GM23248 (cell line): ENCODE measurements around the gene MACROD2. TPM values are rescaled to one million over a fixed set of nuclear protein-coding genes. Genes with fewer than 3 reads are reported as not detected.

Experiments used
- DNase-seq: peaks from one replicate; pipeline ENCODE4 v3.0.0-alpha.2; 2015
- H2AFZ ChIP-seq: fragments of 200-600 bp; sonication (generic); 2 replicates; pipeline ENCODE4 v1.6.1; 2016; ENCODE audit warnings: antibody characterized with exemption
- H3F3A ChIP-seq: fragments of 200-600 bp; sonication (generic); 2 replicates; pipeline ENCODE4 v1.6.1; 2016; ENCODE audit warnings: mild to moderate bottlenecking, antibody characterized with exemption, mixed run types; ENCODE audit not compliant: insufficient read depth
- H3K27ac ChIP-seq: fragments of 200-600 bp; sonication (generic); 2 replicates; pipeline ENCODE4 v1.5.1; 2016; ENCODE audit warnings: mild to moderate bottlenecking
- H3K27me3 ChIP-seq: fragments of 200-600 bp; sonication (generic); replicated peaks from 2 replicates; pipeline ENCODE4 v1.6.1; 2016; ENCODE audit warnings: mild to moderate bottlenecking; ENCODE audit not compliant: insufficient read depth
- H3K36me3 ChIP-seq: fragments of 200-600 bp; sonication (generic); 2 replicates; pipeline ENCODE4 v1.6.1; 2016; ENCODE audit warnings: low read depth, mild to moderate bottlenecking
- H3K4me1 ChIP-seq: fragments of 200-600 bp; sonication (generic); 2 replicates; pipeline ENCODE4 v1.6.1; 2016; ENCODE audit warnings: mild to moderate bottlenecking; ENCODE audit not compliant: insufficient read depth
- H3K4me2 ChIP-seq: fragments of 200-600 bp; sonication (generic); one replicate; pipeline ENCODE4 v1.6.1; 2016; ENCODE audit warnings: mild to moderate bottlenecking; ENCODE audit not compliant: unreplicated experiment
- H3K4me3 ChIP-seq: fragments of 200-600 bp; sonication (generic); 2 replicates; pipeline ENCODE4 v1.5.1; 2016; ENCODE audit warnings: mild to moderate bottlenecking
- H3K79me2 ChIP-seq: fragments of 200-600 bp; sonication (generic); 2 replicates; pipeline ENCODE4 v1.6.1; 2016; ENCODE audit warnings: mild to moderate bottlenecking; ENCODE audit not compliant: insufficient read depth
- H3K9ac ChIP-seq: fragments of 200-600 bp; sonication (generic); 2 replicates; pipeline ENCODE4 v1.6.1; 2016; ENCODE audit warnings: mild to moderate bottlenecking
- H3K9me2 ChIP-seq: fragments of 200-600 bp; sonication (generic); 2 replicates; pipeline ENCODE4 v1.6.1; 2016; ENCODE audit warnings: mixed run types, mild to moderate bottlenecking, moderate library complexity; ENCODE audit not compliant: insufficient read depth
- H3K9me3 ChIP-seq: fragments of 200-600 bp; sonication (generic); one replicate; pipeline ENCODE4 v1.6.1; 2017; ENCODE audit warnings: low read depth
- H4K20me1 ChIP-seq: fragments of 200-600 bp; sonication (generic); 2 replicates; pipeline ENCODE4 v1.6.0; 2016; ENCODE audit not compliant: insufficient read depth
- EZH2 ChIP-seq: fragments of 200-600 bp; sonication (generic); IDR thresholded peaks from 2 replicates; pipeline ENCODE4 v1.6.1; 2018; ENCODE audit warnings: antibody characterized with exemption, mild to moderate bottlenecking; ENCODE audit not compliant: insufficient read depth, poor library complexity, severe bottlenecking
- EZH2phosphoT487 ChIP-seq: fragments of 200-600 bp; sonication (generic); IDR thresholded peaks from 2 replicates; pipeline ENCODE4 v1.6.1; 2018; ENCODE audit warnings: antibody characterized with exemption, moderate library complexity, mild to moderate bottlenecking, low read depth; ENCODE audit not compliant: insufficient read depth
- WGBS, 2 experiments: methylation state at CpG; one replicate each; pipeline ENCODE4 v1.1.6; 2015 to 2017; ENCODE audit warnings: low lambda C conversion rate in 2 of 2, low coverage in 1 of 2; ENCODE audit errors: missing lambda C conversion rate in 2 of 2; 5-methylcytosine and 5-hydroxymethylcytosine counted together
- in situ Hi-C: fragments of 300-500 bp; cut with MboI; formaldehyde crosslinking; loops from 2 replicates; pipeline ENCODE4 v1.15.0; 2020
- polyA plus RNA-seq: library from polyadenylated mRNA; unstranded; fragments of >200 nt; fragmentation: Nextera tagmentation; extraction: Ambion mirVana; gene quantifications from 2 replicates; pipeline ENCODE4 v1.2.1, GENCODE V29; 2016
- total RNA-seq: library from RNA; depleted of rRNA; stranded (reverse); fragments of >200 nt; shearing (Covaris generic); gene quantifications from 2 replicates; pipeline ENCODE4 v1.2.3, GENCODE V29; 2014

The MACROD2 gene
- total and polyA plus RNA-seq, 2 experiments from 2014 or later: 1.1 to 3.1 TPM

DNA sequence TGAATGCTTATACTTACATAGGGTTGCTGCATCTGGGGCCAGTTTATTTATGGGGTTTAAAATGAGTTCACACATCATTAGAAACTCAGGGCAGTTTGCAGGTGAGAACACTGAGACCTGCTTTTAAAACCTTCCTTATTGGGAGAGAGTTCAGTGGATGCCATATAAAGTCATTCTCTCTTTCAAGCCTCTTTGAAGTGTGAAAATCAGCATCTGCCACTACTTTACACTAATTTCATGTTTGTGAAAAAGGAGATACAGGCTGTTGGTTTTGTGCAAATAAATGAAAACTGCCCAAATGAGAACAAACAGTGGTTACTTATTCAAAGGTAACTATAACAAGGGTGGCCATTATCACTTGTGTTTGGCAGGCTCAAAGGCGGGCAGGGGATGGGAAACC, 2047.4 kb downstream of the MACROD2 start:
- Histone ChIP-seq H3K9me2 (no peaks in the 10 kb centered on the region), H3K9ac (no peak overlapping the region), H3K79me2 (no peaks in the 10 kb centered on the region), H3K4me2 (no peak overlapping the region), H3K27ac (no peak overlapping the region), H3K4me1 (no peaks in the 10 kb centered on the region), H3K9me3 (no peaks in the 10 kb centered on the region), H3K27me3 (no peaks in the 10 kb centered on the region), H3F3A (no peaks in the 10 kb centered on the region), H4K20me1 (no peaks in the 10 kb centered on the region), H3K4me3 (no peak overlapping the region), H3K36me3 (no peaks in the 10 kb centered on the region), H2AFZ (no peak overlapping the region)
- DNase-seq: no peak
- WGBS, 2 experiments: 20 to 21% methylated on average over 1 of the region's 1 CpG
- in situ Hi-C loops: no loop called here
- TF ChIP-seq EZH2 (no peak), EZH2phosphoT487 (no peak)

DNA sequence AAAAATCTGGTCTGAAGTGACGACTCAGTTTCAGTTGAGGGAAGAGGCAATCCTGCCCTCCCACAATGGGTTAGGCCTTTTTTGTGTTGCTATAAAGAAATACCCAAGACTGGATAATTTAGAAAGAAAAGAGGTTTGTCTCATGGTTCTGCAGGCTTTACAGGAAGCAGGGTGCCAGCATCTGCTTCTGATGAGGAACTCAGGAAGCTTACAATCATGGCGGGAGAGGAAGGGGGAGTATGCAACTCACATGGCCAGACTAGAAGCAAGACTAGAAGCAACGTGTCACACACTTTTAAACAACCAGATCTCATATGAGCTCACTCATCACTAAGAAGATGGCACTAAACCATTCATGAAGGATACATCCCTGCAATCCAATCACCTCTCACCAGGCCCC, 2048.6 kb downstream of the MACROD2 start:
- Histone ChIP-seq H3K9me3 (no peaks in the 10 kb centered on the region), H3K4me3 (no peak overlapping the region), H2AFZ (no peak overlapping the region), H3K4me2 (no peak overlapping the region), H3K79me2 (no peaks in the 10 kb centered on the region), H3K36me3 (no peaks in the 10 kb centered on the region), H3F3A (no peaks in the 10 kb centered on the region), H4K20me1 (no peaks in the 10 kb centered on the region), H3K9ac (no peak overlapping the region), H3K9me2 (no peaks in the 10 kb centered on the region), H3K27me3 (no peaks in the 10 kb centered on the region), H3K27ac (no peak overlapping the region), H3K4me1 (no peaks in the 10 kb centered on the region)
- TF ChIP-seq EZH2: no peak
- TF ChIP-seq EZH2phosphoT487: no peak
- WGBS, 2 experiments: 27 to 33% methylated on average over 3 of the region's 3 CpGs
- in situ Hi-C loops: no loop called here
- no peak for DNase-seq

DNA sequence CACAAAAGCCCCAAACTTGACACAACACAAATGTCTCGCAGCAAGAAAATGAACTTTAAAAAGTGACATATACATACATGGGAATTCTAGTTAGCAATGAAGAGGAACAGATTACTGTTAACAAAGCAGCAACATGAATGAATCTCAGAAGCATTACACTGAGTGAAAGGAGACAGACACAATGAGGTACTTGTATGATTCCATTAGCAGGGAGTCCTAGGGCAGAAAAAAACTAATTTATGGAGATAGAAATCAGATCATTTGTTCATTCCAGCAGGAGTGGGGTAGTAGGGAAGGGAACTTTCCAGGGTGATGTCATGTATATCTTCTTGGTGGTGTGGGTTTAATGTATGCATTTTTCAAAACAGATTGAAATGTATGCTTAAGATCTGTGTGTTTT, 2053.6 kb downstream of the MACROD2 start:
- Histone ChIP-seq H3K9me3 (no peaks in the 10 kb centered on the region), H3K9me2 (no peaks in the 10 kb centered on the region), H3K4me1 (no peaks in the 10 kb centered on the region), H2AFZ (no peak overlapping the region), H4K20me1 (no peaks in the 10 kb centered on the region), H3K27ac (no peak overlapping the region), H3K4me2 (no peak overlapping the region), H3K79me2 (no peaks in the 10 kb centered on the region), H3K9ac (no peak overlapping the region), H3K4me3 (no peak overlapping the region), H3K27me3 (no peaks in the 10 kb centered on the region), H3K36me3 (no peaks in the 10 kb centered on the region), H3F3A (no peaks in the 10 kb centered on the region)
- TF ChIP-seq EZH2phosphoT487 (no peak), EZH2 (no peak)
- 23 to 24% methylated on average over 1 of the region's 1 CpG for WGBS, 2 experiments
- in situ Hi-C loops: no loop called here
- DNase-seq: no peak

DNA sequence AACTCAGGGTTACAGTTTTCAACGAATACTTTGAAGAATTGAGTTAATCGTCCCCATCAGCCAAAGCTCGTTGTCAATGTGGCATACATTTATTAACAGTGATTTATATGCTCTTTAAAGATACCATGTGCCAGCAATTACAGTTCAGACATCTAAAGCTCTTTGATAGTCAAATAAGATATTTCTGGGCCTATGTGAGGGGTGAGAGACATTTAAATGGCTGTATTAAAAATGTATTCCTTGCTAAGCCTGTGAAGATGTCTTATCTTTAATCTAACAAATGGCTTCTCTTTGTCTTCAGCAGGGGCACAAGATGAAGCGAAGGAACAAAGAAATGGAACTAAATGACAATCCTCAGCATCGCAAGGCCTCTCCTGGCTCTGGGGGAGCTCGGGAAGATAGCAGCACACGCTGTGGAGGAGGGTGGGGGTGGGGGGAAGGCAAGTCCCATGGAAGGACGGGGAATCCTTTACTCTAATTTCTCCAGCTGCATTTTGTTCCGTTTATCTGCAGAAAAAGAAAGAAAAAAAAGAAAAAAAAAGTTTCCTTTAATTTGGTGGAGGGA, 2054.3 kb downstream of the MACROD2 start:
- no peaks in the 10 kb centered on the region for H3F3A ChIP-seq
- H3K27ac ChIP-seq: no peak overlapping the region
- in situ Hi-C loops: no loop called here
- 35 to 37% methylated on average over 9 of the region's 9 CpGs for WGBS, 2 experiments
- no peaks in the 10 kb centered on the region for H3K4me1 ChIP-seq
- H3K9me2 ChIP-seq: no peaks in the 10 kb centered on the region
- H3K4me3 ChIP-seq: no peak overlapping the region
- no peaks in the 10 kb centered on the region for H3K9me3 ChIP-seq
- no peak overlapping the region for H2AFZ ChIP-seq
- no peak for DNase-seq
- H3K27me3 ChIP-seq: no peaks in the 10 kb centered on the region
- H3K9ac ChIP-seq: no peak overlapping the region
- no peak for TF ChIP-seq EZH2phosphoT487
- no peak for TF ChIP-seq EZH2
- no peaks in the 10 kb centered on the region for H4K20me1 ChIP-seq
- H3K79me2 ChIP-seq: no peaks in the 10 kb centered on the region
- no peaks in the 10 kb centered on the region for H3K36me3 ChIP-seq
- no peak overlapping the region for H3K4me2 ChIP-seq

DNA sequence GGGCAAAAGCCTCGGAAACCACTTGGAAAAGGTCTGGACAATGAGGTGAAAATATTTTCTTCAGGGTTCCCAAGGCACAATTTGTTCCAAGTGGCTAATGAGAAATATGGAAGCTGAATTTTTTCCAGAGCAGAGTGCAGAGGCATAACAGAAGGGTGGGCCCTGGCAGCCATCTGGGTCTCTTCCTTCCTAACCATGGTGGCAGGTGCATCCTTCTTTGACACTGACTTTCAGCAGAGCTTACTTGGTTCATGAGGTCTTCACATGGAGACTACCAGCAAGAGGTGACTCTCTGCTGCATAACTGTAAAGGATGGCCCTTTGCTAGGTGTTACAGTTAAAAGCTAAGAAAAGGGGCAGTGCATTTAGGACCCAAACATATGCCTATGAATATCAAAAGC, 2055.1 kb downstream of the MACROD2 start:
- H3K79me2 ChIP-seq: no peaks in the 10 kb centered on the region
- H3K9me3 ChIP-seq: no peaks in the 10 kb centered on the region
- no peaks in the 10 kb centered on the region for H3K9me2 ChIP-seq
- H3K27me3 ChIP-seq: no peaks in the 10 kb centered on the region
- no peaks in the 10 kb centered on the region for H3K4me1 ChIP-seq
- no peak for DNase-seq
- H3K27ac ChIP-seq: no peak overlapping the region
- H4K20me1 ChIP-seq: no peaks in the 10 kb centered on the region
- H3K36me3 ChIP-seq: no peaks in the 10 kb centered on the region
- 9% methylated on average over 1 of the region's 1 CpG for WGBS, 2 experiments
- H3K4me2 ChIP-seq: no peak overlapping the region
- H3K9ac ChIP-seq: no peak overlapping the region
- TF ChIP-seq EZH2phosphoT487 (no peak), EZH2 (no peak)
- no peaks in the 10 kb centered on the region for H3F3A ChIP-seq
- H2AFZ ChIP-seq: no peak overlapping the region
- in situ Hi-C loops: no loop called here
- no peak overlapping the region for H3K4me3 ChIP-seq
